K562 (cell line): ENCODE data around the gene ZFTA. TPM values are rescaled to one million over a fixed set of nuclear protein-coding genes. Genes with fewer than 3 reads are reported as not detected.

Source experiments
- NFRKB ChIP-seq: fragments of 450-650 bp; IDR thresholded peaks from 2 replicates; pipeline ENCODE4 v1.6.1; 2016; ENCODE audit warnings: low read depth
- NR2C1 ChIP-seq, 2 experiments: fragments of 450-650 bp; IDR thresholded peaks; 2 replicates each; pipeline ENCODE4 v1.6.1; 2017; ENCODE audit warnings: mild to moderate bottlenecking in 2 of 2, antibody characterized with exemption in 1 of 2, inconsistent platforms in 1 of 2, missing compliant biosample characterization in 1 of 2, missing genetic modification characterization in 1 of 2
- POLR2AphosphoS5 ChIP-seq: IDR thresholded peaks from 2 replicates; pipeline ENCODE4 v1.6.1; 2011; ENCODE audit warnings: mild to moderate bottlenecking, low read depth, low read length, moderate library complexity; ENCODE audit not compliant: control insufficient read depth, insufficient read depth
- RFX1 ChIP-seq: fragments of 450-650 bp; IDR thresholded peaks from 2 replicates; pipeline ENCODE4 v1.6.1; 2016; ENCODE audit warnings: mild to moderate bottlenecking, moderate library complexity
- RUNX1 ChIP-seq: sonication (generic); IDR thresholded peaks from 2 replicates; pipeline ENCODE4 v1.6.1; 2016; ENCODE audit warnings: antibody characterized with exemption, low read depth
- SMAD1 ChIP-seq: fragments of 150-350 bp; IDR thresholded peaks from 2 replicates; pipeline ENCODE4 v1.6.1; 2014; ENCODE audit warnings: low read length, low read depth; ENCODE audit not compliant: partially characterized antibody
- YY1 ChIP-seq, 3 experiments: IDR thresholded peaks; 2 replicates each; pipeline ENCODE4 v1.6.1; 2011; ENCODE audit warnings: low read length in 2 of 3, mild to moderate bottlenecking in 2 of 3, moderate library complexity in 2 of 3, borderline replicate concordance in 1 of 3, control low read depth in 1 of 3, low read depth in 1 of 3; ENCODE audit not compliant: insufficient read depth in 3 of 3, insufficient replicate concordance in 2 of 3, control insufficient read depth in 1 of 3, insufficient read length in 1 of 3; ENCODE audit errors: extremely low read depth in 1 of 3
- ZNF133 ChIP-seq: fragments of 250-450 bp; sonication (Bioruptor Pico); IDR thresholded peaks from 2 replicates; pipeline ENCODE4 v1.4.0; 2020; ENCODE audit warnings: mild to moderate bottlenecking
- polyA plus RNA-seq, 8 experiments: library from polyadenylated mRNA; depleted of rRNA in 4 of 8; stranded (reverse) in 5 of 8; unstranded in 3 of 8; fragments of >200 nt; fragmentation: Nextera tagmentation in 2 of 8; fragmentation: Illumina TruSeq in 1 of 8; extraction: Ambion mirVana in 2 of 8; extraction: Trizol in 1 of 8; gene quantifications; 2 replicates each; pipeline versions ENCODE4 v1.2.1 to v1.2.3, GENCODE V29; 2011 to 2014; ENCODE audit warnings: inconsistent platforms in 1 of 8, missing spikeins in 1 of 8
- total RNA-seq, 7 experiments: library from RNA; depleted of rRNA in 6 of 7; stranded (reverse); fragments of >200 nt in 6 of 7; fragmentation: Illumina TruSeq in 2 of 7; extraction: Trizol in 2 of 7; gene quantifications; 2 replicates each; pipeline versions ENCODE4 v1.2.1 to v1.2.3, GENCODE V29; 2011 to 2021; ENCODE audit warnings: low replicate concordance in 1 of 7
- TF ChIP-seq, protein P1 (sequence below): fragments of 250-450 bp; sonication (Bioruptor Pico); IDR thresholded peaks from 2 replicates; pipeline ENCODE4 v1.8.0; 2022; ENCODE audit warnings: inconsistent platforms
- TF ChIP-seq, protein P2 (sequence below): fragments of 200-800 bp; sonication (Bioruptor generic); IDR thresholded peaks from 2 replicates; pipeline ENCODE4 v1.6.1; 2016; ENCODE audit warnings: missing genetic modification characterization, missing compliant biosample characterization
- TF ChIP-seq, protein P3 (sequence below): fragments of 450-650 bp; IDR thresholded peaks from 2 replicates; pipeline ENCODE4 v1.6.1; 2014; ENCODE audit warnings: low read depth, mild to moderate bottlenecking, moderate library complexity, borderline replicate concordance
- TF ChIP-seq, protein P4 (sequence below): fragments of 450-650 bp; conservative IDR thresholded peaks from 2 replicates; pipeline ENCODE4 v1.6.1; 2016; ENCODE audit warnings: missing genetic modification characterization, low read depth, mild to moderate bottlenecking, control low read depth, missing compliant biosample characterization
- TF ChIP-seq, protein P5 (sequence below): sonication (generic); formaldehyde crosslinking; IDR thresholded peaks from 2 replicates; pipeline ENCODE4 v1.8.1; 2023; ENCODE audit warnings: mild to moderate bottlenecking, missing genetic modification reagents

The ZFTA gene
- total and polyA plus RNA-seq, 9 of the 15 experiments (the other 6 are each of a cell fraction or from before 2014, with no cell fraction given): 0.45 to 12.3 (median 2.9) TPM

DNA sequence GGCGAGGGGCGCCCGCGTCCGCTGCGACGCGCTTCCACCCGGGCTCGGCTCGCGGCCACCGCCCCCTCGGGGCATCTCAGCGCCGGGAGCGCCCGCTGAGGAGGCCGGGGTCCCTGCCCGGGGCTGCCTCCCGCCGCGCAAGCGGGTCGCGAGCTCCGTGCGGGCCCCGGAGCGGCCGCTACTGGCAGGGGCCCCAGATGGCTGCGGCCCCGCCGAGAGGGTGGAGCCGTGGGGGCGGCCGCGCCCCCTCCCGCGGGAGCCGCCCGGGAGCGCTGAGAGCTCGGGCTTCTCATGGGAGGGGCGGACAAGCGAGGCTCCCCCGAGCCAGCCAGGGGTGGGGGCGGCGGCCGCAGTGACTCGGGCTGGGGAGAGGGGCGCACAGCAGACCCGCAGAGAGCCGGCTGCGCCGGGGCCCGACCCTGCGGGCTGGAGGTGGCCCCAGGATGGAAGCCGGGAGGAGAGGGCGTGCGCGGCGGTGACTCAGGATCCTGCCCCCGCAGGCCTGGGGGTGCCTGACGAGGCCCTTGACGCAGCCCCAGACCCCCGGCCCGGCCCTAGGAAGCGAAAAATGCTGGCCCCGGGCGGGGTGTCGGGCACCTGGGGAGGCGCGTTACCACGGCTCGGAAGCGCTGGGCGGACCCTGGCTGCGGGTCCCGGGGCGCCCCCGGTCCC is 603 bp upstream of the ZFTA start (continued):
- TF ChIP-seq YY1 (IDR thresholded peaks at IDR 0.05; ENCODE audit: borderline replicate concordance in 1 of 3, control insufficient read depth in 1 of 3, extremely low read depth in 1 of 3, insufficient read depth in 3 of 3, insufficient read length in 1 of 3, insufficient replicate concordance in 2 of 3, low read depth in 1 of 3, low read length in 2 of 3): peak in 1 of 3 experiments; percentile 7
- TF ChIP-seq POLR2AphosphoS5: 0 out of 2 replicates have a peak, but pooled peaks have one; percentile 22
- TF ChIP-seq, protein P1, sequence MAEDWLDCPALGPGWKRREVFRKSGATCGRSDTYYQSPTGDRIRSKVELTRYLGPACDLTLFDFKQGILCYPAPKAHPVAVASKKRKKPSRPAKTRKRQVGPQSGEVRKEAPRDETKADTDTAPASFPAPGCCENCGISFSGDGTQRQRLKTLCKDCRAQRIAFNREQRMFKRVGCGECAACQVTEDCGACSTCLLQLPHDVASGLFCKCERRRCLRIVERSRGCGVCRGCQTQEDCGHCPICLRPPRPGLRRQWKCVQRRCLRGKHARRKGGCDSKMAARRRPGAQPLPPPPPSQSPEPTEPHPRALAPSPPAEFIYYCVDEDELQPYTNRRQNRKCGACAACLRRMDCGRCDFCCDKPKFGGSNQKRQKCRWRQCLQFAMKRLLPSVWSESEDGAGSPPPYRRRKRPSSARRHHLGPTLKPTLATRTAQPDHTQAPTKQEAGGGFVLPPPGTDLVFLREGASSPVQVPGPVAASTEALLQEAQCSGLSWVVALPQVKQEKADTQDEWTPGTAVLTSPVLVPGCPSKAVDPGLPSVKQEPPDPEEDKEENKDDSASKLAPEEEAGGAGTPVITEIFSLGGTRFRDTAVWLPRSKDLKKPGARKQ (CRISPR knock-in tag): no peak
- TF ChIP-seq, protein P2, sequence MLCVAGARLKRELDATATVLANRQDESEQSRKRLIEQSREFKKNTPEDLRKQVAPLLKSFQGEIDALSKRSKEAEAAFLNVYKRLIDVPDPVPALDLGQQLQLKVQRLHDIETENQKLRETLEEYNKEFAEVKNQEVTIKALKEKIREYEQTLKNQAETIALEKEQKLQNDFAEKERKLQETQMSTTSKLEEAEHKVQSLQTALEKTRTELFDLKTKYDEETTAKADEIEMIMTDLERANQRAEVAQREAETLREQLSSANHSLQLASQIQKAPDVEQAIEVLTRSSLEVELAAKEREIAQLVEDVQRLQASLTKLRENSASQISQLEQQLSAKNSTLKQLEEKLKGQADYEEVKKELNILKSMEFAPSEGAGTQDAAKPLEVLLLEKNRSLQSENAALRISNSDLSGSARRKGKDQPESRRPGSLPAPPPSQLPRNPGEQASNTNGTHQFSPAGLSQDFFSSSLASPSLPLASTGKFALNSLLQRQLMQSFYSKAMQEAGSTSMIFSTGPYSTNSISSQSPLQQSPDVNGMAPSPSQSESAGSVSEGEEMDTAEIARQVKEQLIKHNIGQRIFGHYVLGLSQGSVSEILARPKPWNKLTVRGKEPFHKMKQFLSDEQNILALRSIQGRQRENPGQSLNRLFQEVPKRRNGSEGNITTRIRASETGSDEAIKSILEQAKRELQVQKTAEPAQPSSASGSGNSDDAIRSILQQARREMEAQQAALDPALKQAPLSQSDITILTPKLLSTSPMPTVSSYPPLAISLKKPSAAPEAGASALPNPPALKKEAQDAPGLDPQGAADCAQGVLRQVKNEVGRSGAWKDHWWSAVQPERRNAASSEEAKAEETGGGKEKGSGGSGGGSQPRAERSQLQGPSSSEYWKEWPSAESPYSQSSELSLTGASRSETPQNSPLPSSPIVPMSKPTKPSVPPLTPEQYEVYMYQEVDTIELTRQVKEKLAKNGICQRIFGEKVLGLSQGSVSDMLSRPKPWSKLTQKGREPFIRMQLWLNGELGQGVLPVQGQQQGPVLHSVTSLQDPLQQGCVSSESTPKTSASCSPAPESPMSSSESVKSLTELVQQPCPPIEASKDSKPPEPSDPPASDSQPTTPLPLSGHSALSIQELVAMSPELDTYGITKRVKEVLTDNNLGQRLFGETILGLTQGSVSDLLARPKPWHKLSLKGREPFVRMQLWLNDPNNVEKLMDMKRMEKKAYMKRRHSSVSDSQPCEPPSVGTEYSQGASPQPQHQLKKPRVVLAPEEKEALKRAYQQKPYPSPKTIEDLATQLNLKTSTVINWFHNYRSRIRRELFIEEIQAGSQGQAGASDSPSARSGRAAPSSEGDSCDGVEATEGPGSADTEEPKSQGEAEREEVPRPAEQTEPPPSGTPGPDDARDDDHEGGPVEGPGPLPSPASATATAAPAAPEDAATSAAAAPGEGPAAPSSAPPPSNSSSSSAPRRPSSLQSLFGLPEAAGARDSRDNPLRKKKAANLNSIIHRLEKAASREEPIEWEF (CRISPR knock-in tag): no peak
- TF ChIP-seq RFX1: no peak
- TF ChIP-seq, protein P3, sequence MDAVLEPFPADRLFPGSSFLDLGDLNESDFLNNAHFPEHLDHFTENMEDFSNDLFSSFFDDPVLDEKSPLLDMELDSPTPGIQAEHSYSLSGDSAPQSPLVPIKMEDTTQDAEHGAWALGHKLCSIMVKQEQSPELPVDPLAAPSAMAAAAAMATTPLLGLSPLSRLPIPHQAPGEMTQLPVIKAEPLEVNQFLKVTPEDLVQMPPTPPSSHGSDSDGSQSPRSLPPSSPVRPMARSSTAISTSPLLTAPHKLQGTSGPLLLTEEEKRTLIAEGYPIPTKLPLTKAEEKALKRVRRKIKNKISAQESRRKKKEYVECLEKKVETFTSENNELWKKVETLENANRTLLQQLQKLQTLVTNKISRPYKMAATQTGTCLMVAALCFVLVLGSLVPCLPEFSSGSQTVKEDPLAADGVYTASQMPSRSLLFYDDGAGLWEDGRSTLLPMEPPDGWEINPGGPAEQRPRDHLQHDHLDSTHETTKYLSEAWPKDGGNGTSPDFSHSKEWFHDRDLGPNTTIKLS: no peak
- no peak for TF ChIP-seq NR2C1 (IDR thresholded peaks at IDR 0.05)
- no peak for TF ChIP-seq NR2C1 (tag; IDR thresholded peaks at IDR 0.05)
- TF ChIP-seq RUNX1: no peak
- no peak for TF ChIP-seq ZNF133 (CRISPR knock-in tag)
- TF ChIP-seq, protein P4, sequence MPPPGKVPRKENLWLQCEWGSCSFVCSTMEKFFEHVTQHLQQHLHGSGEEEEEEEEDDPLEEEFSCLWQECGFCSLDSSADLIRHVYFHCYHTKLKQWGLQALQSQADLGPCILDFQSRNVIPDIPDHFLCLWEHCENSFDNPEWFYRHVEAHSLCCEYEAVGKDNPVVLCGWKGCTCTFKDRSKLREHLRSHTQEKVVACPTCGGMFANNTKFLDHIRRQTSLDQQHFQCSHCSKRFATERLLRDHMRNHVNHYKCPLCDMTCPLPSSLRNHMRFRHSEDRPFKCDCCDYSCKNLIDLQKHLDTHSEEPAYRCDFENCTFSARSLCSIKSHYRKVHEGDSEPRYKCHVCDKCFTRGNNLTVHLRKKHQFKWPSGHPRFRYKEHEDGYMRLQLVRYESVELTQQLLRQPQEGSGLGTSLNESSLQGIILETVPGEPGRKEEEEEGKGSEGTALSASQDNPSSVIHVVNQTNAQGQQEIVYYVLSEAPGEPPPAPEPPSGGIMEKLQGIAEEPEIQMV (tag): no peak
- no peak for TF ChIP-seq NFRKB
- no peak for TF ChIP-seq SMAD1
- TF ChIP-seq, protein P5, sequence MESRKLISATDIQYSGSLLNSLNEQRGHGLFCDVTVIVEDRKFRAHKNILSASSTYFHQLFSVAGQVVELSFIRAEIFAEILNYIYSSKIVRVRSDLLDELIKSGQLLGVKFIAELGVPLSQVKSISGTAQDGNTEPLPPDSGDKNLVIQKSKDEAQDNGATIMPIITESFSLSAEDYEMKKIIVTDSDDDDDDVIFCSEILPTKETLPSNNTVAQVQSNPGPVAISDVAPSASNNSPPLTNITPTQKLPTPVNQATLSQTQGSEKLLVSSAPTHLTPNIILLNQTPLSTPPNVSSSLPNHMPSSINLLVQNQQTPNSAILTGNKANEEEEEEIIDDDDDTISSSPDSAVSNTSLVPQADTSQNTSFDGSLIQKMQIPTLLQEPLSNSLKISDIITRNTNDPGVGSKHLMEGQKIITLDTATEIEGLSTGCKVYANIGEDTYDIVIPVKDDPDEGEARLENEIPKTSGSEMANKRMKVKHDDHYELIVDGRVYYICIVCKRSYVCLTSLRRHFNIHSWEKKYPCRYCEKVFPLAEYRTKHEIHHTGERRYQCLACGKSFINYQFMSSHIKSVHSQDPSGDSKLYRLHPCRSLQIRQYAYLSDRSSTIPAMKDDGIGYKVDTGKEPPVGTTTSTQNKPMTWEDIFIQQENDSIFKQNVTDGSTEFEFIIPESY (CRISPR knock-in tag): 0 out of 2 replicates have a peak, but pooled peaks have one; percentile 23
